Measurements from ENCODE around the gene NDUFB7.
"Not testable (repeated sequence)": the region's sequence is repeated elsewhere in the genome, so short reads cannot be mapped to it uniquely, and the experiment has no call there.

- not testable (repeated sequence) for TF ChIP-seq POLR2A (IDR thresholded peaks at IDR 0.05; ENCODE audit: low read length); GATA1 (IDR thresholded peaks at IDR 0.05; ENCODE audit: low read depth, low read length)
These were observed 29.9 kb downstream of the NDUFB7 start for GRCh38 chr19:14541979-14542378.
